ENCODE data around the gene IQCN. TPM values are rescaled to one million over a fixed set of nuclear protein-coding genes. Genes with fewer than 3 reads are reported as not detected.
A peak's percentile ranks its signal among the peaks of the same experiment; 100 is the strongest.

Gene IQCN
- total RNA-seq, 1 experiment from 2014 or later = 0.61 TPM

DNA sequence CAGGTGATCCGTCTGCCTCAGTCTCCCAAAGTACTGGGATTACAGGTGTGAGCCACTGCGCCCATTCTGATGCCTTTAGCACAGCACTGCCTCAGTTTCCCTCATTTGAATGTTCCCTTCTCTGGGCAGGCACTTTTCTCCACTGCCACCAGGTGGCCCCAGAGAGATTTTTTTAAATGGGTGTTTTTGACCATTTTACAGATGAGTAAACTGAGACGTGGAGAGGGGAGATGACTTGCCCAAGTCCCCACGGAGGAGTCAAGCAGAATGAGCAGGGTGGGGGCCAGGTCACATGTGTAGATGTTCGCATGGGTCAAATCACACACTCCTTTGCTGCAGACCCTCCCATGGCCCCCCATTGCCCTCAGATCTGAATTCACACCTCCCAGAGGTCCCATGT, 44.8 kb downstream of the IQCN start (continued):
- TF ChIP-seq ZNF263 (CRISPR knock-in tag; IDR thresholded peaks at IDR 0.05; ENCODE audit: low read depth) = no peak
- TF ChIP-seq IRF1 (CRISPR knock-in tag; IDR thresholded peaks at IDR 0.05) = no peak
- no peak for TF ChIP-seq ZNF317 (CRISPR knock-in tag; IDR thresholded peaks at IDR 0.05; ENCODE audit: borderline replicate concordance, low read depth)
- no peak for TF ChIP-seq TP53 (CRISPR knock-in tag; IDR thresholded peaks at IDR 0.05)
- TF ChIP-seq USF2 (CRISPR knock-in tag; IDR thresholded peaks at IDR 0.05) = no peak
- TF ChIP-seq, protein P1, sequence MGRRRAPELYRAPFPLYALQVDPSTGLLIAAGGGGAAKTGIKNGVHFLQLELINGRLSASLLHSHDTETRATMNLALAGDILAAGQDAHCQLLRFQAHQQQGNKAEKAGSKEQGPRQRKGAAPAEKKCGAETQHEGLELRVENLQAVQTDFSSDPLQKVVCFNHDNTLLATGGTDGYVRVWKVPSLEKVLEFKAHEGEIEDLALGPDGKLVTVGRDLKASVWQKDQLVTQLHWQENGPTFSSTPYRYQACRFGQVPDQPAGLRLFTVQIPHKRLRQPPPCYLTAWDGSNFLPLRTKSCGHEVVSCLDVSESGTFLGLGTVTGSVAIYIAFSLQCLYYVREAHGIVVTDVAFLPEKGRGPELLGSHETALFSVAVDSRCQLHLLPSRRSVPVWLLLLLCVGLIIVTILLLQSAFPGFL (CRISPR knock-in tag; IDR thresholded peaks at IDR 0.05; ENCODE audit: borderline replicate concordance) = no peak
- TF ChIP-seq CTCF (IDR thresholded peaks at IDR 0.05) = peak; percentile 51; the same call in 1 of the 2 replicates
- TF ChIP-seq, protein P2, sequence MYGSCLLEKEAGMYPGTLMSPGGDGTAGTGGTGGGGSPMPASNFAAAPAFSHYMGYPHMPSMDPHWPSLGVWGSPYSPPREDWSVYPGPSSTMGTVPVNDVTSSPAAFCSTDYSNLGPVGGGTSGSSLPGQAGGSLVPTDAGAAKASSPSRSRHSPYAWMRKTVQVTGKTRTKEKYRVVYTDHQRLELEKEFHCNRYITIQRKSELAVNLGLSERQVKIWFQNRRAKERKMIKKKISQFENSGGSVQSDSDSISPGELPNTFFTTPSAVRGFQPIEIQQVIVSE (CRISPR knock-in tag; IDR thresholded peaks at IDR 0.05; ENCODE audit: borderline replicate concordance) = no peak
- no peak for TF ChIP-seq ZNF138 (CRISPR knock-in tag; conservative IDR thresholded peaks at IDR 0.05)

GRCh38 chr19:18227781-18228271, 46.4 kb downstream of the IQCN start:
- ATAC-seq = no peak
- H3K27ac Mint-ChIP-seq = no peak overlapping the region
- H3K4me3 Mint-ChIP-seq = no peak overlapping the region
- ChIA-PET CTCF (no interaction called here), POLR2A (no interaction called here)
- no peak for DNase-seq (ENCODE audit: low spot score)
- no peaks in the 10 kb centered on the region for H3K9me3 Mint-ChIP-seq
- H3K4me1 Mint-ChIP-seq = peaks cover 36% of the 10 kb centered on the region
- peaks cover 36% of the 10 kb centered on the region for H3K27me3 Mint-ChIP-seq (ENCODE audit: low read depth)
- H3K36me3 Mint-ChIP-seq = no peaks in the 10 kb centered on the region
- TF ChIP-seq ZNF416 (CRISPR knock-in tag; IDR thresholded peaks at IDR 0.05) (no peak), ZNF423 (CRISPR knock-in tag; IDR thresholded peaks at IDR 0.05) (no peak), TP53 (CRISPR knock-in tag; IDR thresholded peaks at IDR 0.05) (no peak), ETV6 (CRISPR knock-in tag; IDR thresholded peaks at IDR 0.05) (no peak), MYBL2 (CRISPR knock-in tag; IDR thresholded peaks at IDR 0.05) (no peak), FOXK1 (CRISPR knock-in tag; IDR thresholded peaks at IDR 0.05) (no peak), ELF4 (CRISPR knock-in tag; IDR thresholded peaks at IDR 0.05; ENCODE audit: low read depth) (no peak), CTCF (IDR thresholded peaks at IDR 0.05) (no peak), RELA (CRISPR knock-in tag; IDR thresholded peaks at IDR 0.05; ENCODE audit: borderline replicate concordance) (no peak), AFF4 (CRISPR knock-in tag; IDR thresholded peaks at IDR 0.05; ENCODE audit: borderline replicate concordance) (no peak)
- TF ChIP-seq, protein P3, sequence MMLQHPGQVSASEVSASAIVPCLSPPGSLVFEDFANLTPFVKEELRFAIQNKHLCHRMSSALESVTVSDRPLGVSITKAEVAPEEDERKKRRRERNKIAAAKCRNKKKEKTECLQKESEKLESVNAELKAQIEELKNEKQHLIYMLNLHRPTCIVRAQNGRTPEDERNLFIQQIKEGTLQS (CRISPR knock-in tag; conservative IDR thresholded peaks at IDR 0.05) = no peak
- TF ChIP-seq, protein P2 (CRISPR knock-in tag; IDR thresholded peaks at IDR 0.05; ENCODE audit: borderline replicate concordance) = no peak
- TF ChIP-seq, protein P4, sequence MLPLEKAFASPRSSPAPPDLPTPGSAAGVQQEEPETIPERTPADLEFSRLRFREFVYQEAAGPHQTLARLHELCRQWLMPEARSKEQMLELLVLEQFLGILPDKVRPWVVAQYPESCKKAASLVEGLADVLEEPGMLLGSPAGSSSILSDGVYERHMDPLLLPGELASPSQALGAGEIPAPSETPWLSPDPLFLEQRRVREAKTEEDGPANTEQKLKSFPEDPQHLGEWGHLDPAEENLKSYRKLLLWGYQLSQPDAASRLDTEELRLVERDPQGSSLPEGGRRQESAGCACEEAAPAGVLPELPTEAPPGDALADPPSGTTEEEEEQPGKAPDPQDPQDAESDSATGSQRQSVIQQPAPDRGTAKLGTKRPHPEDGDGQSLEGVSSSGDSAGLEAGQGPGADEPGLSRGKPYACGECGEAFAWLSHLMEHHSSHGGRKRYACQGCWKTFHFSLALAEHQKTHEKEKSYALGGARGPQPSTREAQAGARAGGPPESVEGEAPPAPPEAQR (CRISPR knock-in tag; IDR thresholded peaks at IDR 0.05) = no peak

All from WTC11 (cell line).